Ishikawa (cell line): ENCODE data around the gene SLC30A3.

Experiments used
- CEBPB ChIP-seq: IDR thresholded peaks from 2 replicates; pipeline ENCODE4 v1.6.1; 2012
- EGR1 ChIP-seq: IDR thresholded peaks from 2 replicates; pipeline ENCODE4 v1.6.1; 2012
- EP300 ChIP-seq: IDR thresholded peaks from 2 replicates; pipeline ENCODE4 v1.6.1; 2012; ENCODE audit warnings: borderline replicate concordance
- NFIC ChIP-seq: IDR thresholded peaks from 2 replicates; pipeline ENCODE4 v1.6.1; 2012
- RAD21 ChIP-seq: IDR thresholded peaks from 2 replicates; pipeline ENCODE4 v1.6.1; 2012; ENCODE audit warnings: low read depth
- TCF12 ChIP-seq: IDR thresholded peaks from 2 replicates; pipeline ENCODE4 v1.6.1; 2012; ENCODE audit warnings: low read depth
- TEAD4 ChIP-seq: IDR thresholded peaks from 2 replicates; pipeline ENCODE4 v1.6.1; 2012
- YY1 ChIP-seq: IDR thresholded peaks from 2 replicates; pipeline ENCODE4 v1.6.1; 2012; ENCODE audit warnings: low read depth
- ZBTB7A ChIP-seq: IDR thresholded peaks from 2 replicates; pipeline ENCODE4 v1.6.1; 2012; ENCODE audit warnings: low read depth
- TF ChIP-seq, protein P1 (sequence below): IDR thresholded peaks from 2 replicates; pipeline ENCODE4 v1.6.1; 2012

DNA sequence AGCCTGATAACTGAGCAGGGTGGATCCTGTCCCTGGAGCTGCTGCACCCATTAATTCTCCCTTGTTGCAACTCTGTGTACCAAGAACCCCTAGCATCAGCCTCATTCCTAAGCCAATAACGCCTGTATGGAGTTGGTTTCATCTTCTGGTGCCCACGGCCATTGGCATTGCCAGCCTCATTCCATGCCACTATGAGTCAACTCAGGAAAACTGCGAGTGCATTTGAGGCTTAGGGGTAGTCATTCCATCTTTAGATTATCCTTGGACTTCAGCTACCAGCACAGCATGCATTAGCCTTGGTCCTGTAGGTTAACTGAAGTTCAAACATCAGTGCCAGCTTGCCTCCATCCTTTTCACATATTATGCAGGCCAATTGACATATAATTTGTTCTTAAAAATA lies 18.0 kb upstream of the SLC30A3 start:
- TF ChIP-seq EGR1, result no peak
- no peak for TF ChIP-seq ZBTB7A
- no peak for TF ChIP-seq TEAD4
- no peak for TF ChIP-seq CEBPB
- no peak for TF ChIP-seq NFIC
- TF ChIP-seq, protein P1, sequence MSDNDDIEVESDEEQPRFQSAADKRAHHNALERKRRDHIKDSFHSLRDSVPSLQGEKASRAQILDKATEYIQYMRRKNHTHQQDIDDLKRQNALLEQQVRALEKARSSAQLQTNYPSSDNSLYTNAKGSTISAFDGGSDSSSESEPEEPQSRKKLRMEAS, result no peak
- no peak for TF ChIP-seq TCF12
- no peak for TF ChIP-seq RAD21
- no peak for TF ChIP-seq YY1
- TF ChIP-seq EP300, result no peak
